HG02610 (cell line): ENCODE measurements around the gene CXorf51B.
"Not testable (repeated sequence)": the region's sequence is repeated elsewhere in the genome, so short reads cannot be mapped to it uniquely, and the experiment has no call there.

Experiments used
- ATAC-seq: cut with Tn5 transposase; IDR thresholded peaks from one replicate; pipeline ENCODE4 v1.9.1; 2021; ENCODE audit warnings: mild to moderate bottlenecking, moderate library complexity; ENCODE audit not compliant: unreplicated experiment

The CXorf51B gene

DNA sequence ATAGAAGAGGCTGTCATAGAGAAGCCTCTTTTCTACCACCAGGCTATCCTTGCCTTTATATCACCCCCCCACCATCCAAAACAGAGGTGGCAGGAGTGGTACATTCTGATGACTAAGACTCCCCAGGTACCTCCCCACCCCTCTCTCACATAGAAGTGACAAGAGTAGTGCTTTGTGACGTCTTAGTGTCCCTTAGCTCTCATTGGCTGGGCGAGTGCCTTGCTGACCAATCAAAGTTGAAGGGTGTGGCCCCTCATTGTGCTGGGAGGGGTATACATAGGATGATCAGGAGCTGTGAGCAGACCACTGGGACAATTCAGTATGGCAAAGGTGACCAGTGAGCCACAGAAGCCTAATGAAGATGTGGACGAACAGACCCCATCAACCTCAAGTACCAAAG is at the start of gene CXorf51B:
Gene CXorf51B, plus strand, starts transcription at position 301 of the 400 bp plus-strand sequence. Its CDS starts 21 bp downstream, at position 322.
- not testable (repeated sequence) for ATAC-seq

DNA sequence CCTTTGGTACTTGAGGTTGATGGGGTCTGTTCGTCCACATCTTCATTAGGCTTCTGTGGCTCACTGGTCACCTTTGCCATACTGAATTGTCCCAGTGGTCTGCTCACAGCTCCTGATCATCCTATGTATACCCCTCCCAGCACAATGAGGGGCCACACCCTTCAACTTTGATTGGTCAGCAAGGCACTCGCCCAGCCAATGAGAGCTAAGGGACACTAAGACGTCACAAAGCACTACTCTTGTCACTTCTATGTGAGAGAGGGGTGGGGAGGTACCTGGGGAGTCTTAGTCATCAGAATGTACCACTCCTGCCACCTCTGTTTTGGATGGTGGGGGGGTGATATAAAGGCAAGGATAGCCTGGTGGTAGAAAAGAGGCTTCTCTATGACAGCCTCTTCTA is 5.1 kb downstream of the CXorf51B start, which contains the start of gene CXorf51A:
Gene CXorf51A, minus strand, starts transcription at position 101 of the 400 bp plus-strand sequence. Its CDS starts 21 bp downstream, at position 80.
- ATAC-seq, result not testable (repeated sequence)

DNA sequence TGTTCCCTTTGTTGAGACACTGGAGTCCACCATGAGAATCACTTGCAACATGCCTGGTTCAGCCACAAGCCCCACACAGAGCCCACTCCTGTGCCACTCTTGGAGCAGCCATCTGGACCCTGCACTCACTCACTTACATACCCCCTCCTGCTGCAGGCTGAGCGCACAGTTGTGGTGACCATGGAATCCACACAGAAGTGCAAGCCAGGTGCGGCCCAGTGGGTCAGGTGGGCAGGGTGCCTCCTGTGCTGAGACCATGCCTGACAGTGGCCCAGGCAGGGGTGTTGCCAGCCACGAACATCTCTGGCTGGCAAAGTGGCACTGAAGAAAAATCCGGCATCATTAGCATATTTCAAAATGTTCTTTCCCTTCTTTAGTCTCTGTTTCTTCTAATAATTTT is 22.4 kb downstream of the CXorf51B start:
- ATAC-seq, result no peak

DNA sequence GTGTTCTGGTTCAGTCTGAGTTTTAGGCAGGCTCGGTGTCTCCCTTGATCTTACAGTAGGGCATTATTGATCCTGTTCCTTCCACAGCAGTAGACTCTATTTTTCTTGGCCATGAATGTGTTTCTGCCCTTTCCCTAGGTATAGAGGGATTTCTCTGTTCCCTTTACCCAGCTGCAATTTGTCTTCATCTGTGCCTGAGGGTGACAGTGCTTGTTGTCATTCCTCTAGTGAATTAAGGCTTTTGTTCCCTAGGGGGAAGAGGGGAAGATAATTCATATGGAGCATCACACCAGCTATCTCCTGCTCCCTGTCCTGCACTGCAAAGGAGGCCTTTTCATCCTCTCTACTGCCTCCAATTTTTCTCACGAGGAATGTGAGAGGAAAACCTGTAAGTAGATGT is 44.7 kb downstream of the CXorf51B start:
- ATAC-seq, result no peak
